Stimulated activated CD4-positive, alpha-beta T cell treated with anti-CD3 and anti-CD28 coated beads, TNF-alpha, amount 100 ng/mL, for 24 hours (primary cell): ENCODE data around the gene SCG5.

ENCODE experiments used
- DNase-seq, 3 experiments: peaks; one replicate each; pipeline ENCODE4 v3.0.0-alpha.2; 2020; ENCODE audit warnings: low read depth in 3 of 3

The SCG5 gene

DNA sequence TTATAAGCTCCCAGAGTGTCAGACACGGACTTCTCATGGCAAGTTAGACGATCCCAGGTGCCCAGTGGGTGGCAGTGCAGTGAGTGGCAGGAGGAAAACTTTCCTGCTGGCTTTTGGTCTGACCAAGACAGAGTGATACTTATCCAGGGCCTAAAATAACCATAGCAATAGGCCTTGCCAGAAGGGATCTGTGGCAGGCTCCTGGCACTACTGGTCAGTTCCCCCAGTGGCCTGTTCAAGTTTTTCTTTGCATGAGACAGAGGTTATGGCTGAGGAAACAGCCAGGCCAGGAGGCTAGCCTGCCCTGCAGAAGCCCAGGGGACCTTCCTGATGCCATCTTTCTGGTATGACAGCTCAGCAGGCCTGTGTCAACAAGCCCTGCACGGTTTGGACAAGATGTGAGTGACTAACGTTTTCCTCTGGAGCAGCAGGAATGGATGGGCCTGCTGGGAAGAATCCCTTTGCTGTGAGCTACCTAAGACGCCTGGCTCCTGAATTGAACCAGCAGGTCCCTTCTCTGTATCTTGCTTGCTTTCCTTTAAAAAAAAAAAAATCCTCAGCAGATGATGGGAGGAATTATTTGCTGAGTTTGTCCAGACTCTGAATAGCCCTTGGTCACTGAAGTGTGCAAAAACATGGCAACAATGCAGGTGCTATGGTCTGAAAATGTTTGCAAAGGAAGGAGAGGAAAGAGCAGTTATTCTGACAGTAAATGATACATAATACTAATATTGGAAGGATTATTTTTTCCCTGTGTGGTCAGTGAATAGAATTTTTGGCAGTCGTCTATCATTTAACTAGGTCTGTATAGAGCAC lies 18.0 kb downstream of the SCG5 start:
- no peak for DNase-seq

DNA sequence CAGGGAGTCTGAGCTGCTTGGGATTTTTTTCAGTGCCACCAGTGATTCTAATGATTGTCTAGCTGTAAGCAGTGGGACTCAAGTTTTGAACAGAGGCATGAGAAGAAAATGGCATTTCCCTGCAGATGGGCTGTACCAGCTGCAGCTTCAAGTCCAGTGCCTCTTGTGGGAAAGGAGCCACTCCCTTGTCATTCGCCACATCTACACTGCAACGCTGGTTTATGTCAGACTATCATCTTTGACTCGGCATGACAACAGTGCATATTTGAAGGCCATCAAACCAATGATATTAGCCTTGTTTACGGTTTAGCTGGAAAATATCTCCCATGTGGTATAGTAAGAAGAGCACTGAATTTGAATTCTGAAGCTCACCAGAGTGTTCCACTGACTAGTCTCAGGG lies 22.2 kb downstream of the SCG5 start:
- DNase-seq, result no peak

DNA sequence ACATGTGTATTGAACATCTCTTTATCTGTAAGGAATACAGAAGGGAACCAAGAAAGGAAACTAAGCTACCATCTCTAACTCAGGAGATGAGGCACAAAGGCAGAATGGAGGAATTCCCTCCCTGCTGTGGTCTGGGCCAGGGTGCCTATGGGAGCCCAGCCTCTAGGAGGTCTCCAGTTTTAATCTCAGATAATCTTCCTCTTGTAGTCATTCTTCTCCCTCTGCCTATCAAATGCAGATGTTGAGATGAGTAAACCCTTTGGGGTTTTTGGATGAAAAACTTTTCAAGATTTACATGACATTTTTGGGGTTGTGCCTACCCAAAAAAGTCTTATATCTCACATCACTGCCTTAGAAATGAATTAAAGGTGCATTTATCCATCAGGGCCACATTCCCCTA lies 23.3 kb downstream of the SCG5 start:
- DNase-seq, result no peak

DNA sequence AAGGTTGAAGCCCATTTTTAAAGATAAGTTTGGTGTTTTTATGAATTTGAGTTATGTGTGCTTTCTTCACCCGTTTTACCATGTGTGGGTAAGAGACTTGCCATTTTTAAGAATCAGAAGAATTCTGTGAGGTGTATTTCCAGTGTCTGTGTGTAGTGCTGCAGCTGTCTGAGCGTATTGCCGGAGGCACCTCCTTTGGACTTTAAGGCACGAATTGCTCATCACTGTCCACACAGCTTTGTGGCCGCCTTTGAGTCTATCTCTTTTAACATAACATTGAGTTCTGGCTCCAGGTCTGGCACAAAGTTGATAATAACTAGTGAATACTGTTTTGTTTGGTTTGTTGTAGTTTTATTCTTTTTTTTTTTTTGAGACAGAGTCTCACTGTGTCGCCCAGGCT lies 25.8 kb downstream of the SCG5 start:
- no peak for DNase-seq

DNA sequence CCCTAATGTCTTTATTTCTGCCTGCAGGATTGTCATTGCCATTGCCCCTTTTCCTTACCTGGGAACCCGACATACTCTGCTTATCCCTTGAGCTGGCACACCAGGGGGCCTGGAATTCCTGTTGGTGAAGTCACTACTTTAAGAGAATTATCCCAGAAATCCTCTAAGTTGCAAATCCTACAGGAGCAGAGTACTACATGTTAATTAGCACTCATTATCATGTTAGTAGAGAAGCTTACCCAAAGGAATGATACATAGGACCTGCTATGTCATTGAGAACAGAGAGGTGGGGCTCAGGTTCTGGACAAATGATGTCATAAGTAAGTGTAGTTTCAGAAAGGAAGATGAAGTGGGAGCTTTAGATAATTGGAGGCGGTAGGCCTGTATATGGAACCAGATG lies 27.4 kb downstream of the SCG5 start:
- no peak for DNase-seq

DNA sequence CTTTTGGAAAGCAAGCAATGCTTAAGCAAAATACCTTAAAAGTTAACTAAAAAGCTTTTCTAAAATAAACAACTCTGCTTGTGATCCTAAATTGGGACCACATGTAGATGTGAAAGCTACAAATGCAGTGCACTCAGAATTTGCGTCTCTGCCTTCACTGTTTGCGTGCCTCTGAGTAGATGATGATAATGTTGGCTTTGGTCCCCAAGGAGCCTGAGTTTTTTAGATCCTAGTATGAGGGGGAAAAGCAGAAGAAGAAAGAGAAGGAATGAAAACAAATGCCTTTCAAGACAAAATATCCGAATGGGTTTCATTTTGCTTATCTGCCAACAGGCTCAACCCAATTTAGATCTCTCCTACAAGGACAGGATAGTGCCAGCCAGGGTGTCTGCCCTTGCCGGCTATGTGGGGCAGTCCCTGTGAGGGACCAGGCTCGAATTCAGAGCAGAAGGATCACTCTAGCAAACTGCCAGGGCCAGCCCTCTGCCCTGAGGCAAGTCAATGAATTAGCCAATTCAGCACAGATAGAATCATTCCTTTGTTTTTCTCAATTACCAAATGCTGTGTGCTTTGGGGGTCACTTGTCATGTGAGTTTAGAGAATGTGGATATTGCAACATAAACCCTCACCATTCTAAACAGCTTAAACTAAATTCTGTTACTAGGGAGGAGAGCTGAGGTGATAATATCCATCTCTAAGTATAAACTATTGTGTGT lies 28.5 kb downstream of the SCG5 start:
- no peak for DNase-seq

DNA sequence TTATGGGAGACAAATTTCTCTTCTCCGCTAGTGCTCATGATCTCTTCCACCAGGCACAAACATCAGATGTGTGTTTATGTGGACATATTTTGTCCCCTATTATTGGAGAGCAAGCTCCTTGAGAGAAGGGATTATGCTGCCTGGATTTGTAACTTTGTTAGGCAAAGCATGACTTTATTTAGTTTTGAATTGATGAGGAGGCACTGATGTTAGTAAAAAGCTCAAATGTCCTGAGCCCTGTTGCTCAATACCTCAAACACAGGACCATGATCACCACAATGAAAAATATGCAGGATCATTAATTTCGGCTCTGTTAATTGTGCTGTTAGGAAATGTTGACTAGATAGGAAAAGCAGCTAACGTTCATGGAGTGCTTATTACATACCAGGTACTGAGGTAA lies 29.1 kb downstream of the SCG5 start:
- no peak for DNase-seq

DNA sequence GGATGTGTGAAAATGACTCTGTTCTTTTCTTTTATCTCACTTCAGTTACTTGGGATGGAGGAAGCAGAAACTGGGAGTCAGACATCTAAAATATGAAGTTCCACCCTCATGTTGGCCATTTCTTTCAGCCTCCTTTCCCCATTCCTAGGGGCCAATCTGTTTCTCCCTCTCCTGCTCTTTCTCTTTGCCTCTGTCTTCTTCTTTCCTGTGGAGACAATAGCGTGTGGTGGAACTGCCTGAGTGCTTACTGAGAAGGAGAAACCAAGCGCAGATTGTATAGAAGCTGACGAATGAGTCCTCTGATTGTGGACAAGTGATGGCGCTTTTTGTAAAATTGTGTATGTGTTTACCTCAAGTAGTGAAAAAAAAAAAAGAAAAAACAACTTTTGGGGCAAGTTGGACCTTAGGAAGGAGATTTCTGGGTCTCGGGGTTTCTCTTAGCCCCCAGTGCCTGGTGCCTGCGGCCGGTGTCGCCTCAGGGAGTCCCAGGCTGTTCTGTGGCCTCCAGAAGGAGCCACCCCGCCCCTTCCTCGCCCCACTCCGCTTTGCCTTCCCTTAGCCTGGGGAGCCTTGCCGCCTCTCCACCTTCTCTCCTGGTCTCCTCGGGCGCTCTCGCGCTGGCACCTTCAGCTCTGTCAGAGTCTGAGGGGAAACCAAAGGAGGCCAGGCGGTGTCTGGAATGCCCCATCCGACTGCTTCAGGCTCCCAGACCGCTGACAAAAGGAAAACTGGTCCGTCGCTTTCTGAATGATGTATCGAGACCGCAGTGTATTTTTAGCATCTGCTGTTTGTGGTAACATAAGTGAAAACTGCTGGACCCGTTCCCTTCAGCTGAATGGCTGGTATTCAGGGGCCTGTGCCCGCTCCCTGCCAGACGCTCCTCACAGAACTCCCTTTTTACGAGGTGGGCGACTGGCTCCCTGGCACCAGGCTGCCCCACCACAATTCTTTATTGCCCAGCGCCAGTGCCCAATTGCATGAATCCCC lies 30.1 kb downstream of the SCG5 start:
- no peak for DNase-seq

DNA sequence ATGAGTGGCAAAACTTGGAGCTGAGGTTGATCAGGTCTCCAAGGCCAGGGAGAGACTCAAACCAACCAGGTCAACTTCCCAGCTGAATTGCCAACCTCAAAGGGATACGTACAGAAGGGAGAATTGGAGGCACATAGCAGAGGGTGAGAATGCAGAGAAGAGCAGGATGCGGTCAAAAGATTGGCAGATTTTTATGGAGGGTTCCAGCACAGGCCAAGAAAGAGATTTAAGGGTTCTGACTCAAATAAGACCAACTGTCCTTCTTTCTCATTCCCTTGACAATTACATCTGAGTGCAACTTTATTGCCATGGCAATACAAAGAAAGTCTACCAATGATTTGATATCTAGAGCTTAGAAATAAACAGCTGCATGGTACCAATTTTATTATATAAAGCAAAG lies 33.2 kb downstream of the SCG5 start:
- DNase-seq, result no peak

DNA sequence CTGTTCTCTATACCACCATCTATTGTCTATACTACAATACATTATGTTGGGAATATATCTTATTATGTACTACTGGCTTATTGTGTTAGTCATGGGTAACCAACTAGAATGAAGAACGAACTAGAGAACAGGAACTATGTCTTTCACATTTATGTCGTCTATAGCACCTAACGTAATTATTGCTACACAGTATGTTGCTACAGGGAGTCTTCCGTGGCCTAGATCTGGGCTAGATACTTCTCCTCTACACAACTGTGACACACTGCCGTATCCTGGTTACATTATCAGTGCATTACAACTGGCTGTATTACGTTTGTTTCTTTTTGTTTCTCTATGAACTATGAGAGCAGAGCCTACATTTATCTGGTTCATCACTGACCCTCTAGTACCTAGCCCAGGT lies 34.0 kb downstream of the SCG5 start:
- no peak for DNase-seq

DNA sequence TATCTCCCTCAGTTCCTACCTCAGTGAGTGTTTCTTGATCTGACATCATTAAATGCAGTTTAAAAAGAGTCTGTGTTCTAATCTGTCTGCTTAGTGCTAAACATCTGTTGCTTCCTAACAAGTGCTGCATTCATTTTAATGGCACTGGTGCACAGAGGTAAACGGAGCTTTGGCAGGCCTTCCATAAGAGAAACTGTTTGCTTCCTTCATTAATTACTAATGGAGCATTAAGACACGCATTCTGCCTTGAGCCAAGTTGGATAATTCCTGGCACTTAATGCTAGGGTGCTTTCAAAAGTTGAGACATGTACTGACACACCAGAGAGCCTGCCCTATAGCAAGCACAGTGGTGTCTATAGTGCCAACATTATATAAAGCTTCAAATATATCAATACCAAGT lies 34.7 kb downstream of the SCG5 start:
- no peak for DNase-seq

DNA sequence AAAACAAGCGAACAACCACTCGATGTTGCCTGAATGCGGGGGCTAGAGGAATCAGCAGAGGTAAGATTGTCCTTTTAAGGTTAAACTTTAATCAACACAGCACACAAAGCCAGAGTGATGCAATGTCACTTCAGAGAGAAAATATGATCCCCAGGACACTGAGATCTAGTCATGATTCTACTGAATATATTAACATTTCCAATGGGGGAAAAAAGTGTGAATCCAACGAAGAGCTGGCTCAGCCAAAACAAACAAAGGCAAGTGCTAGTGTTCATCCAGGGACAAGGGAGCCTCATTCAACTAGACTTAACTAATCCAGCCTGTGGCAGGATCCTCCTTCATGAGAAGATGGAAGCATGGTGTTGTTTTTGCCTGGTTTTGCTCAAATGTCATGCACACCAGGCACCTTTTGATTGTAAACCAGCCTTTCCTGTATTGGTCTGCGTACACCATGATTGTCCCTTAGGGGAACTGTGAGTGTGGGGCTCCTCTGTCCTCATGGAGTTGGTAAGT lies 35.8 kb downstream of the SCG5 start:
- DNase-seq, result no peak

DNA sequence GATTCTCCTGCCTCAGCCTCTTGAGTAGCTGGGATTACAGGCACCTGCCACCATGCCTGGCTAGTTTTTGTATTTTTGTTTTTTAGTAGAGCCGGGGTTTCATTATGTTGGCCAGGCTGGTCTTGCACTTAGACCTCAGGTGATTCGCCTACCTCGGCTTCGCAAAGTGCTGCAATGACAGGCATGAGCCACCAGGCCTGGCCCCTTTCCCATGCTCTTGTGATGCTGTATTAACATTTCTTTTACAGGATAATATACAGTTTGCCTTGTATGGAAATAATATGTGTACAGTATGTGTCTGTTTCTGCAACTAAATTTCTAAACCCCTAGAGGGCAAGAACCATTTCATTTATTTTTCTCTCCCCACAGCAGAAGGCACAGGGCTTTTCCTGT lies 37.8 kb downstream of the SCG5 start:
- no peak for DNase-seq

DNA sequence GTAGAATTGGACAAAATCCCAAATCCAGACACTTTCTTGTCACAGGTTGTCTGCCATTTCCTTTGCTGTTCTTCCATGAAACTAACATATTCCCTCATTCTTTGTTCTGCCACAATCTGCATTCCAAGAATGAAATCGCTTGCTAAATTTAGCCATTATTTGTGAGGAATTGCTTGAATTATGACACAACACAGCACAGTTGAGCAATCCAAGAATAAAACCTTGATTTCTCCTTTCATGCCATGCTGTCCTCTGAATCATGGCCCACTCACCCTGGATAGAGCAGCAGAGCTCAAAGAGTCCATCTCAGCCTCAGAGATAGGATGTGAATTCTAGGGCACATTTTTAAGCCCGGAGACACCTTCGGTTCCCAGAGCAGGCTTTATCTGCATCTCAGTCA lies 41.1 kb downstream of the SCG5 start:
- DNase-seq, result no peak

DNA sequence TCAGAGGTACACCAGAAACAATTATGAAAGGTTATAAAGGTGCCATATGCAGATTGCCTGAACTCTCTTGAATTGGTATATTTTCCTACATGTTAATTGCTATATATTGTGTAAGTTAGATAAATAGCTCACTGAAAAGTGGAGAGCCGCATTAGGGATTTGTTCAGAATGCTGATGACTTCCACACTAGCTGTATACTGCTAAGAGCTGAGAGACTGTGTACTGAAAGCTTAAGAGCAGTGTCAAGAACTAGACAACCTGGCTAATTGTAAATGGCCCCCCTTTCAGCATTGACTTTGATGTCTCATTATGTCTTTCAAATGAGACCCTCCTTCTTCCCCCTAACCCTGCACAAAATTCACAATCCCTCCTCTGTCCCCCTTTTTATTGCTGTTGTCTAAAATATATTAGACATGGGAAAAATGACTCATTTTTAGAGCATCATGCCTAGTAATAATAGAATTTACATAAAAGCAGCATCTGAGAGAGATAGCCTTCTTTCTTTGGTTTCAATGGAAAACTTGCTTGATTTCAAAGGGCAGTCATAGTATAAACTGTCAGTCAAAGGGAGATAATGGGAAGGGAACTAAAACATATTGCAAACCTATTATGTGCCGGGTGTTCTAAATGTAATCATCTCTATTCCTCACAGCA lies 41.6 kb downstream of the SCG5 start:
- DNase-seq, result no peak

DNA sequence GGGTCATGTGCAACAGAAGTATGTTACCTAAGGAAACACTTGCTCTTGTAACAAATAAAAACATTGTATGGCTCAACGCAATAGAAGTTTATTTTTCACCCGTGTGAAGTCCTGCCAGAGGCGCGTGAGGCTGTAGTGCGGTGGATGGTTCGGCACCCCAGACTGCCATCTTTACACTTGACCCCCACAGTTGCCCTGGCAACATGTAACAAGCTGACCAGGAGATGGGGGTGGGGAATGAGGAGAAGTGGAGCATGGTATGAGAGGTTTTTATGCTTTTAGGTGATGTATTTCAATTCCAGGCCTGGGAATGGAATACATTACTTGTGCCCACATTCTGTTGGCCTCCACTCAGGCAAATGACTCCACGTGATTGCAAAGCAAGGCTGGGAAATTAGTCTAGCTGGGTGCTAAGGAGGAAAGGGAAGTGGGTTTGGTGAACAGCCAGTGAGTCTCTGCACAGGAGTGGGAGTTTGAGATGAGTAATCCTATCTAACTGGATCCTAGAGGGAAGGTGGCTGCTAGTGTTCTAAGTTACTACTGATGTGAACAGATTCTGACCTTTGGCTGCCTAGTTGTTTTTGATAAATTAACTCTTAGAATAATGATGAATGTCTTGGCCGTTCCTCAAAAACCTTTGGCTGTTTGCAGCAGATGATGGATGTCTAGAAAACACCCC lies 42.5 kb downstream of the SCG5 start:
- no peak for DNase-seq

DNA sequence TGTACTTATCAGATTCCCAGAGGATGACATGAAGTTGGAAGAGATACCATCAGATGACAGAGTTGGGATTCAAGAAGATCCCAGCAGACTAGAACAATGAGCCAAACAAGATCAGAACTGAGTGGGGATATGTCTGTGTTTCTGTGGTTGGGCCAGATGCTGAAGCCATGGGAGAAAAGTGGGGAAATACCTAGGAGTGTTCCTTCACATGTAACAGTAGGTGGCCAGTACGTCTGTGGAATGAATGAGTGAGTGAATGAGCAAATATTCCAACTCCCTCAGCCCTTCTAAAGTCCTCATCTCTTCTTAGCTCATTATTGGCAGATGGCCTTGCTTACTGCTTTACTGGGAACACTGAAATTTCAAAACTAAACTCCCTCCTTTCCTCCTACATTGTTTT lies 44.1 kb downstream of the SCG5 start:
- no peak for DNase-seq

DNA sequence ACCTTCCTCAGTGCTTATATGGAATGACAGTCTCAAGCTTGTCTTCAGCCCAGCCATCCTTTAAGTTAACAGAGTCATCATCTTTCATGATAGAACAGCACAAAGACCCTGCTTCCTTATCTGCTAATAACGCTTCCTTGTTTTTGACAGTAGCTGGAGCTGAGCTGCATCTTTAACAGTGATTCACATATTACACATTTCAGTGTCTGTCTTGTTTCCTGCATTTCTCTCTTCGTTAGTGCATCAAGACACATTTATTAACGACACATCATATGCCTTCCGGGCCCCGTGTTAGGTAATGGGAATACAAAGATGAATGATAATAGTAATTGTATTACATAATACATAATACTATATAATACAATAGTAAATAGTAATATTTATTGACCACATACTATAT lies 46.0 kb downstream of the SCG5 start:
- no peak for DNase-seq

DNA sequence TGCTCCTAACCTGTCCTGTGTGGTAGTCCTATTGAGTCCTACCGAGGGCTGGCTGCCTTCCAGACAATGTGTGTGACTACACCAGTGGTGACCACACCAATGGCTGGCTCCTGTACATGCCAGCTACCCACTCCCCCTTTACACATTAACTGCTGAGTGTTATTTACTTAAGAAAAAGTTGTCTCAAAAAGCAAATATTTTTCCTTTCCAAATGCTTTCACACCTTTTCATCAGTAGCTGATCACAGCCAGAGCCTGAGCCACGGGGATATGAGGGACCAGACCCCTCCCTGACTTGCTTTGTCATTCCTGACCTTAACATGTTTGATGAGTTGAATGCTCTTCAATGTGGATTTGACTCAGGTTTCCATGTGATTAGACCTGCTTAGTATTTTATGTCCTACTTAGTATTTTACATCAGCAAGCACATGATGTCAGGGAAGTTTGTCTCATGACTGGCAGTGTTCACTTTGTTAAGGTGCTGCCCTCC lies 46.7 kb downstream of the SCG5 start:
- no peak for DNase-seq

DNA sequence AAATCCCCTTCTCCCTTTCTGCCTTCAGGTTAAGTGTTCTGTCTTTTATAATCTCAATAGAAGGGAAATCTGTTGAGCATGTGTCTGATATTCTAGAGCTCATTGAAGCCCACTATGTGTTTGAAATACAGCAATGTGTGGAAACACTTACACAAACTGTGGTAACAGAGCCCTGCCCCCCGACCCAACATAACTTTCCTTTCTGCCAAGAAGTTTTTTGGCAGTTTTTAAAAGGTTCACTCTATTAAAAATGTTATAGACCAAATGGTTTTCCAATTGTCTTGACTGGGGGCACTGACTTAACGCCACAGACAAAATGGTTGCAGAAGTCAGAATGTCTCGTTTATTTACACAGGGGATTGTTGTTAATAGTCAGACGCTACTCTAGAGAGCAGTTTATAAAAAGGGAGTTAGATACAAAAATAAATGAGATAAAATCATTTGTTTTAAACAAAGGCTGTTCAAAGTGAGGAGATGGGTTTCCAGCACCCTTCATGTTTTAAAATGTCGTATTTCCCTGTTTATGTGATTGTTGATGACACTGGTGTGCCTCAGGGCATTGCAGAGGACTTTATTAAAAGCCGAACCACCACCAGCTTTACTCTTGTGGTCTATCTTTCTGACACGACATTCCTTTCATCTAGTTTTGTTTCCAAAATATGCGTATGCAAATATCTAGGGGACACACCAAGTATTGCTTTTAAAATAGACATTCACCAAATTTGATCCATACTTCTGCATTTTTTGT lies 49.6 kb downstream of the SCG5 start:
- no peak for DNase-seq
